Activated CD8-positive, alpha-beta memory T cell treated with anti-CD3 and anti-CD28 coated beads, Interleukin-2, amount 10 ng/mL, durations not matched to agents 7 days and 5 days (primary cell): ENCODE results near the gene RABGAP1L. TPM values are rescaled to one million over a fixed set of nuclear protein-coding genes. Genes with fewer than 3 reads are reported as not detected.
"Not testable (repeated sequence)": the region's sequence is repeated elsewhere in the genome, so short reads cannot be mapped to it uniquely, and the experiment has no call there.

Source experiments
- ATAC-seq: fragments of 150-1000 bp; cut with Tn5 transposase; one replicate; pipeline ENCODE4 v1.10.0; 2021; ENCODE audit warnings: moderate library complexity
- CTCF ChIA-PET: fragments of 350-600 bp; sonication (Branson Sonifier 250); formaldehyde crosslinking; loops from one replicate; lab custom pipeline; 2021; ENCODE audit warnings: antibody characterized with exemption; lab: Charles Lee
- DNase-seq: peaks from one replicate; pipeline ENCODE4 v3.0.0-alpha.2; 2020
- H3K27ac Mint-ChIP-seq: one replicate; pipeline ENCODE4 v1.8.0; 2021; ENCODE audit warnings: mild to moderate bottlenecking, mixed read lengths
- H3K27me3 Mint-ChIP-seq: one replicate; pipeline ENCODE4 v1.8.0; 2021; ENCODE audit warnings: mixed read lengths
- H3K36me3 Mint-ChIP-seq: one replicate; pipeline ENCODE4 v1.8.0; 2021; ENCODE audit warnings: mild to moderate bottlenecking, mixed read lengths
- H3K4me1 Mint-ChIP-seq: one replicate; pipeline ENCODE4 v1.8.0; 2021; ENCODE audit warnings: mixed read lengths
- H3K4me3 Mint-ChIP-seq: one replicate; pipeline ENCODE4 v1.8.0; 2021; ENCODE audit warnings: mild to moderate bottlenecking, moderate library complexity, mixed read lengths
- H3K9me3 Mint-ChIP-seq: one replicate; pipeline ENCODE4 v1.8.0; 2022; ENCODE audit warnings: low read depth, mixed read lengths
- total RNA-seq, 2 experiments: library from RNA; stranded (reverse); gene quantifications; one replicate each; pipeline ENCODE4 v1.2.3, GENCODE V29; 2021

The RABGAP1L gene
- total RNA-seq, 2 experiments from 2014 or later: 60.5 to 83.5 TPM

GRCh38 chr1:174880171-174880570 lies 720.9 kb downstream of the RABGAP1L start:
- Mint-ChIP-seq H3K27ac (no peak overlapping the region), H3K27me3 (no peaks in the 10 kb centered on the region), H3K9me3 (no peaks in the 10 kb centered on the region), H3K36me3 (peaks cover 2% of the 10 kb centered on the region), H3K4me3 (no peak overlapping the region), H3K4me1 (peaks cover 6% of the 10 kb centered on the region)
- ATAC-seq (no peak), DNase-seq (no peak)
- CTCF ChIA-PET: no interaction called here

DNA sequence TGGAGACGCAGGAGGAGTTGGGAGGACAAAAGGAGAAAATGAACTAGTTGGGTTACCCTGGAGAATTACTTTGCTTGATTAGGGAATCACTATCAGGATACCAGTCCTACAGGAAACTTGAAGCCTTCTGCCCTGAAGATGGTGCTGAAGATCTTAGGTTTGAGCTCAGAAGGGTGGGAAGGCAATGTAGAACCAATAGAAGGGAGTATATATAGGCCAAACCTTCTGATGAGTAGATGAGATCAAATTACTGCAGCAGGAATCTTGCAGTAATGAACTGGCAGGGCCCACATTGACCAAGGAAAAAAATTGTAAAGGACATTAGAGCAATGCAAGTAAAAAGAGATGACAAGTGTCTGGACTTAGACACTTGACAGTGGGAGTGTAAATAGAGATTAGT lies 724.1 kb downstream of the RABGAP1L start:
- Mint-ChIP-seq H3K27ac (no peak overlapping the region), H3K9me3 (no peaks in the 10 kb centered on the region), H3K36me3 (peaks cover 5% of the 10 kb centered on the region), H3K4me1 (no peaks in the 10 kb centered on the region), H3K27me3 (no peaks in the 10 kb centered on the region), H3K4me3 (no peak overlapping the region)
- CTCF ChIA-PET: interaction anchor here (0.8 to 1.5 kb wide), 4 partner anchors 34 to 107 kb away, joined by 3 to 5 read pairs (median 4); no protein-coding TSS in a partner anchor
- DNase-seq (no peak), ATAC-seq (no peak)

GRCh38 chr1:174884038-174884437 lies 724.7 kb downstream of the RABGAP1L start:
- no peaks in the 10 kb centered on the region for H3K27me3 Mint-ChIP-seq
- no peak overlapping the region for H3K27ac Mint-ChIP-seq
- H3K4me3 Mint-ChIP-seq: no peak overlapping the region
- no peak for DNase-seq
- ATAC-seq: no peak
- H3K36me3 Mint-ChIP-seq: peaks cover 5% of the 10 kb centered on the region
- H3K4me1 Mint-ChIP-seq: no peaks in the 10 kb centered on the region
- CTCF ChIA-PET: interaction anchor here (0.8 to 1.5 kb wide), 4 partner anchors 33 to 106 kb away, joined by 3 to 5 read pairs (median 4); no protein-coding TSS in a partner anchor
- H3K9me3 Mint-ChIP-seq: no peaks in the 10 kb centered on the region

DNA sequence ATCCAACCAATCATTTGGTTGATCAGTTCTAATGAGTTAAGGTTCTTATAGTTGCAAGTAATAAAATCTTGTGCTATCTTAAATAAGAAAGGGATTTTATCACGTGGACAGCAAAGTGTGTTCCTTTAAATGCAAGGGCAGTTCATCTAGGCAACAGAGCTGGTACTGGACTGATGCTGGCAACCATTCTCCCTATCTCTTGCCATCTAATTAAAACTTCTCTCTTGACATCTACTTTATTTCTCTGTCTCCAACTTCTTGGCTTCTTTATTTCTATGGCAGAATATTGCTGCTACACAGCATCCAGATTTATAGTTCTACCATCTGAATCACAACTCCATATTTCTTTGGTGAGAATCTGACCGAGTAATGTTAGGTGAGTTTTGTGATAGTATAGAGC lies 725.2 kb downstream of the RABGAP1L start:
- Mint-ChIP-seq H3K4me1 (no peaks in the 10 kb centered on the region), H3K27me3 (no peaks in the 10 kb centered on the region), H3K9me3 (no peaks in the 10 kb centered on the region), H3K4me3 (no peak overlapping the region), H3K36me3 (peaks cover 5% of the 10 kb centered on the region), H3K27ac (no peak overlapping the region)
- ATAC-seq (no peak), DNase-seq (no peak)
- CTCF ChIA-PET: no interaction called here

DNA sequence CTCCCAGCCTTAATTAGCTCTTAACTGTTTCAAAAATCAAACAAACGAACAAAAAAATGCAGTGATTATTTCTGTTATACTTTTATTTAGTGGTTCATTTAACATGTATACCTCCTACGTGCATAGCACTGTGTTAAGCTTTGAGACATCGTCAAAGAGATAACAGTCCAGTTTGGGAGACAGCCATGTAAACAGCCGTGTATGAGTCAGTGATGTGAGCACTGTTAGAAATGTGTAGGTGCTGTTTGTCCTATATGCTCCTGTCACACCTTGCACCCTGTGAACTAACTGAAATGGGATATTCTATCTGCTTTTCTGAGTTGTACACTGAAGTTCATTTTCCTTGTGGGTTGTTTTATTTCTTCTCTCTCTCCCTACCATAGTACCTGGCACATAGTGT lies 730.7 kb downstream of the RABGAP1L start:
- DNase-seq (no peak), ATAC-seq (no peak)
- Mint-ChIP-seq H3K4me3 (no peak overlapping the region), H3K27ac (no peak overlapping the region), H3K9me3 (no peaks in the 10 kb centered on the region), H3K27me3 (no peaks in the 10 kb centered on the region), H3K36me3 (peaks cover 17% of the 10 kb centered on the region), H3K4me1 (peaks cover 4% of the 10 kb centered on the region)
- CTCF ChIA-PET: no interaction called here

DNA sequence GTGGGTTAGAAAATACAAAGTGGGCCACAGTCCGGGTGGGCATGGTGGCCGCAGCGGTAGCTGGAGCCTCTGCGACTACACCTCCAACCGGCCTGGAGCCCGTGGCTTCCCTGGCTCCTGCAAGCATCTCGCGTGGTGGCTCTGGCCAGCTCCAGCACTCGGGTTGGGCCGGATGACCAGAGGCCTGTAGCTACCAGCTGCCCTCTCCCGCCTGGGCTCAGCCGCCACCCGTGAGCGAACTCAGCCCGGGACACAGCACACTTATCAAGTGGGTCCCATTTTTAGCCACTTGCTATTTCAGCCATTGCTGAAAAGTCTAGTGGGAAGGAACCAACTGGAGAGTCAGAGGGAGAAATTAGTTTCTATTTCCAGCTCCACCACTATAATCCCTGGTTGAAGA lies 732.7 kb downstream of the RABGAP1L start:
- H3K4me1 Mint-ChIP-seq: peaks cover 4% of the 10 kb centered on the region
- ATAC-seq (no peak), DNase-seq (no peak)
- H3K27me3 Mint-ChIP-seq: no peaks in the 10 kb centered on the region
- H3K36me3 Mint-ChIP-seq: peaks cover 20% of the 10 kb centered on the region
- no peaks in the 10 kb centered on the region for H3K9me3 Mint-ChIP-seq
- CTCF ChIA-PET: interaction anchor here (0.6 to 1.3 kb wide), 4 partner anchors 20 to 122 kb away, joined by 3 read pairs; no protein-coding TSS in a partner anchor
- no peak overlapping the region for H3K4me3 Mint-ChIP-seq
- H3K27ac Mint-ChIP-seq: no peak overlapping the region

- peaks cover 4% of the 10 kb centered on the region for H3K4me1 Mint-ChIP-seq
- no peak for DNase-seq
- peaks cover 3% of the 10 kb centered on the region for H3K9me3 Mint-ChIP-seq
- H3K27ac Mint-ChIP-seq: no peak overlapping the region
- H3K36me3 Mint-ChIP-seq: peaks cover 26% of the 10 kb centered on the region
- no peak overlapping the region for H3K4me3 Mint-ChIP-seq
- no peak for ATAC-seq
- CTCF ChIA-PET: interaction anchor here (0.6 to 1.1 kb wide), 2 partner anchors 89 to 151 kb away, joined by 3 to 4 read pairs; no protein-coding TSS in a partner anchor
- no peaks in the 10 kb centered on the region for H3K27me3 Mint-ChIP-seq
Measured at GRCh38 chr1:174894117-174894762, 734.9 kb downstream of the RABGAP1L start.

- H3K4me1 Mint-ChIP-seq, H3K9me3 Mint-ChIP-seq, CTCF ChIA-PET, H3K4me3 Mint-ChIP-seq, H3K27ac Mint-ChIP-seq, H3K27me3 Mint-ChIP-seq, DNase-seq, ATAC-seq: not testable (repeated sequence)
- peaks cover 31% of the 10 kb centered on the region for H3K36me3 Mint-ChIP-seq
Measured at GRCh38 chr1:174895610-174896009, 736.3 kb downstream of the RABGAP1L start.

GRCh38 chr1:174898102-174898797 lies 738.9 kb downstream of the RABGAP1L start:
- no peak for ATAC-seq
- H3K27me3 Mint-ChIP-seq: no peaks in the 10 kb centered on the region

DNA sequence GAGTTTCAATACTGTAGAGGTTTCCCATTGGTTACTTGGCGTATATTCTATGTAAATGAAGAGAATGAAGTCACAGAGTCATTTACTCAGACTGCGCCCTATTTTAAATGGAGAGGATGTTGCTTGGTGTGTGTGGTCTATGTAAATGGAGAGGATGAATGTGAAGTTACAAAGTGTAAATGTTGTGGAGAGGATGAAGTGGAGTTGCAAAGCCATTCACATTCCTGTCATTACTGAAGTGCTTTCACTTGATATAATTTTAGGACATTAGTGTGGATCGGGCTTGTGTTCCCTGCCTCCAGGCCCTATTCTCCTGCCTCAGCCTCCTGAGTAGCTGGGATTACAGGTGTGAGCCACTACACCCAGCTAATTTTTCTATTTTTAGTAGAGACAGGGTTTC lies 741.0 kb downstream of the RABGAP1L start:
- ATAC-seq: no peak
- Mint-ChIP-seq H3K27ac (no peak overlapping the region), H3K4me3 (no peak overlapping the region), H3K4me1 (no peaks in the 10 kb centered on the region), H3K27me3 (no peaks in the 10 kb centered on the region), H3K36me3 (peaks cover 50% of the 10 kb centered on the region), H3K9me3 (peaks cover 14% of the 10 kb centered on the region)
- no peak for DNase-seq
- CTCF ChIA-PET: no interaction called here

More at GRCh38 chr1:174898102-174898797, 738.9 kb downstream of the RABGAP1L start:
- CTCF ChIA-PET: interaction anchor here (0.6 kb wide), 1 partner anchor 38 kb away, joined by 4 read pairs; no protein-coding TSS in a partner anchor
- Mint-ChIP-seq H3K9me3 (peaks cover 10% of the 10 kb centered on the region), H3K4me1 (peaks cover 2% of the 10 kb centered on the region), H3K27ac (no peak overlapping the region), H3K36me3 (peaks cover 44% of the 10 kb centered on the region), H3K4me3 (no peak overlapping the region)
- no peak for DNase-seq

DNA sequence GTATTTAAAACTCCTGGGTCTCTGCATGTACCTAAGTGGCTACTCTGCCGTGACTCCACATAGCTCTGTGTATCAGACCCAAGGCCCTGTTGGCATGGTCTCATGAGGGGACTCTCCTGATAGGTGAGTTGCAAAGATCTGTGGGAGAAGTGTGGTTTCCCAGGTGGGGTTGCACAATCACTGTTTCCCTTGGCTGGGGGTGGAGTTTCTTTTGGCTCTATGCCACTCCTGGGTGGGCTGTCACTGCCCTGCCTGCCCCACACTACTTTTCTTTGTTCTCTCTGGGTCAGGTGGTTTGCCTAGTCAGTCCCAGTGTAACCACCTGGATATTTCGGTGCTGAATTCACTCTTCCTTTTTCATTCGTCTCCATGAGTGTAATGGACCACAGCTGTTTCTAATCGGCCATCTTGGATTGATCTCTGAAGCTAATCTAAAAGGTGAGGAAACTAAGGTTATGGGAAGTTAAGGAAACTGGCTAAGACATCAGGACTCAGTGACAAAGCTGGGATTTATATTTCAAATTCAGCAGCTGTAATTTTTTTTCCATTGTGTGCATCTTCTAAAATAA lies 743.3 kb downstream of the RABGAP1L start:
- ATAC-seq (no peak), DNase-seq (no peak)
- no peak overlapping the region for H3K4me3 Mint-ChIP-seq
- H3K27ac Mint-ChIP-seq: no peak overlapping the region
- no peaks in the 10 kb centered on the region for H3K4me1 Mint-ChIP-seq
- H3K36me3 Mint-ChIP-seq: peaks cover 53% of the 10 kb centered on the region
- CTCF ChIA-PET: no interaction called here
- H3K27me3 Mint-ChIP-seq: no peaks in the 10 kb centered on the region
- H3K9me3 Mint-ChIP-seq: peaks cover 18% of the 10 kb centered on the region

- ATAC-seq: no peak
- Mint-ChIP-seq H3K36me3 (peaks cover 19% of the 10 kb centered on the region), H3K9me3 (peaks cover 7% of the 10 kb centered on the region), H3K4me1 (peaks cover 41% of the 10 kb centered on the region), H3K27me3 (no peaks in the 10 kb centered on the region), H3K27ac (no peak overlapping the region), H3K4me3 (no peak overlapping the region)
- CTCF ChIA-PET: interaction anchor here (1.6 kb wide), 1 partner anchor 19 kb away, joined by 3 read pairs; no protein-coding TSS in a partner anchor
- DNase-seq: no peak
Measured at GRCh38 chr1:174911606-174912005, 752.3 kb downstream of the RABGAP1L start.

- peaks cover 5% of the 10 kb centered on the region for H3K9me3 Mint-ChIP-seq
- peaks cover 44% of the 10 kb centered on the region for H3K4me1 Mint-ChIP-seq
- CTCF ChIA-PET: interaction anchor here (1.6 kb wide), 1 partner anchor 20 kb away, joined by 3 read pairs; no protein-coding TSS in a partner anchor
- H3K27ac Mint-ChIP-seq: no peak overlapping the region
- no peaks in the 10 kb centered on the region for H3K27me3 Mint-ChIP-seq
- DNase-seq (peak; percentile 47), ATAC-seq (peak; percentile 67)
- H3K36me3 Mint-ChIP-seq: peaks cover 14% of the 10 kb centered on the region
- H3K4me3 Mint-ChIP-seq: no peak overlapping the region
Measured at GRCh38 chr1:174912264-174912663, 752.9 kb downstream of the RABGAP1L start.
